ENCODE results near the gene CACYBP. TPM values are rescaled to one million over a fixed set of nuclear protein-coding genes. Genes with fewer than 3 reads are reported as not detected.

CACYBP gene
- polyA plus RNA-seq, 1 donor (not counting 4 experiments of a cell fraction or from before 2014, with no cell fraction given): 59.3 TPM

GRCh38 chr1:175015243-175015642 is 15.5 kb downstream of the CACYBP start:
- no peaks in the 10 kb centered on the region for H3K4me1 ChIP-seq (ENCODE audit: control insufficient read depth, extremely low read depth, insufficient read depth, low read length)
- no peaks in the 10 kb centered on the region for H3K9me3 ChIP-seq (ENCODE audit: control insufficient read depth, low read depth, low read length)
- H3K27me3 ChIP-seq (ENCODE audit: control insufficient read depth, extremely low read depth, insufficient read depth, low read length): no peaks in the 10 kb centered on the region
- TF ChIP-seq EZH2 (IDR thresholded peaks at IDR 0.05; ENCODE audit: low read length) (no peak), CTCF (optimal IDR thresholded peaks at IDR 0.05 in 1 of 3, IDR thresholded peaks at IDR 0.05 in 1 of 3, conservative IDR thresholded peaks at IDR 0.05 in 1 of 3; ENCODE audit: extremely low read depth in 1 of 3, insufficient read depth in 2 of 3, low read length in 3 of 3) (no peak)
- H2AFZ ChIP-seq (ENCODE audit: control insufficient read depth, low read length): no peak overlapping the region
- H3K4me3 ChIP-seq (ENCODE audit: control insufficient read depth in 2 of 3, extremely low read depth in 1 of 3, insufficient read depth in 2 of 3, low read depth in 1 of 3, low read length in 3 of 3): no peak overlapping the region
- no peak overlapping the region for H3K27ac ChIP-seq (ENCODE audit: control insufficient read depth, insufficient read depth, low read length)
- no peak overlapping the region for H3K9ac ChIP-seq (ENCODE audit: control insufficient read depth, extremely low read depth, insufficient read depth, low read length)
- peaks cover 7% of the 10 kb centered on the region for H3K79me2 ChIP-seq (ENCODE audit: control insufficient read depth, insufficient read depth, low read length)
- no peak for FAIRE-seq
- no peaks in the 10 kb centered on the region for H3K9me1 ChIP-seq (ENCODE audit: control insufficient read depth, extremely low read depth, insufficient read depth, low read length)
- dilution Hi-C loops (cut with MboI; ENCODE audit: extremely low pct_ligation_motif_present, low sequenced_read_pairs): no loop called here
- H3K36me3 ChIP-seq (ENCODE audit: control insufficient read depth in 2 of 2, extremely low read depth in 1 of 2, insufficient read depth in 2 of 2, low read length in 2 of 2): peaks cover 10 to 11% of the 10 kb centered on the region in 2 experiments
- no peak for DNase-seq (ENCODE audit: low read depth, low spot score)
- no peaks in the 10 kb centered on the region for H4K20me1 ChIP-seq (ENCODE audit: control insufficient read depth, extremely low read depth, insufficient read depth, low read length)
- no peak overlapping the region for H3K4me2 ChIP-seq (ENCODE audit: control insufficient read depth, extremely low read depth, insufficient read depth, low read depth, low read length)

GRCh38 chr1:175019524-175019923 is 19.8 kb downstream of the CACYBP start:
- H3K9ac ChIP-seq (ENCODE audit: control insufficient read depth, extremely low read depth, insufficient read depth, low read length): no peak overlapping the region
- DNase-seq (ENCODE audit: low read depth, low spot score) (no peak), FAIRE-seq (no peak)
- no peak overlapping the region for H3K4me2 ChIP-seq (ENCODE audit: control insufficient read depth, extremely low read depth, insufficient read depth, low read depth, low read length)
- H3K27me3 ChIP-seq (ENCODE audit: control insufficient read depth, extremely low read depth, insufficient read depth, low read length): no peaks in the 10 kb centered on the region
- H3K9me3 ChIP-seq (ENCODE audit: control insufficient read depth, low read depth, low read length): no peaks in the 10 kb centered on the region
- peaks cover 34% of the 10 kb centered on the region for H3K79me2 ChIP-seq (ENCODE audit: control insufficient read depth, insufficient read depth, low read length)
- TF ChIP-seq CTCF (optimal IDR thresholded peaks at IDR 0.05 in 1 of 3, IDR thresholded peaks at IDR 0.05 in 1 of 3, conservative IDR thresholded peaks at IDR 0.05 in 1 of 3; ENCODE audit: extremely low read depth in 1 of 3, insufficient read depth in 2 of 3, low read length in 3 of 3) (no peak), EZH2 (IDR thresholded peaks at IDR 0.05; ENCODE audit: low read length) (no peak)
- no peak overlapping the region for H2AFZ ChIP-seq (ENCODE audit: control insufficient read depth, low read length)
- no peak overlapping the region for H3K4me3 ChIP-seq (ENCODE audit: control insufficient read depth in 2 of 3, extremely low read depth in 1 of 3, insufficient read depth in 2 of 3, low read depth in 1 of 3, low read length in 3 of 3)
- peaks cover 19% of the 10 kb centered on the region for H3K4me1 ChIP-seq (ENCODE audit: control insufficient read depth, extremely low read depth, insufficient read depth, low read length)
- H3K36me3 ChIP-seq (ENCODE audit: control insufficient read depth in 2 of 2, extremely low read depth in 1 of 2, insufficient read depth in 2 of 2, low read length in 2 of 2): peaks cover 5 to 6% of the 10 kb centered on the region in 2 experiments
- H3K27ac ChIP-seq (ENCODE audit: control insufficient read depth, insufficient read depth, low read length): no peak overlapping the region
- dilution Hi-C loops (cut with MboI; ENCODE audit: extremely low pct_ligation_motif_present, low sequenced_read_pairs): no loop called here
- no peaks in the 10 kb centered on the region for H3K9me1 ChIP-seq (ENCODE audit: control insufficient read depth, extremely low read depth, insufficient read depth, low read length)
- H4K20me1 ChIP-seq (ENCODE audit: control insufficient read depth, extremely low read depth, insufficient read depth, low read length): no peaks in the 10 kb centered on the region
